Activated CD4-positive, alpha-beta memory T cell treated with anti-CD3 and anti-CD28 coated beads, Interleukin-2, amount 10 ng/mL, durations not matched to agents 7 days and 5 days (primary cell): ENCODE data around the gene OPA3. TPM values are rescaled to one million over a fixed set of nuclear protein-coding genes. Genes with fewer than 3 reads are reported as not detected.
A peak's percentile ranks its signal among the peaks of the same experiment; 100 is the strongest.

Source experiments
- CTCF ChIA-PET: fragments of 350-600 bp; sonication (Branson Sonifier 250); formaldehyde crosslinking; loops from one replicate; lab custom pipeline; 2021; ENCODE audit warnings: antibody characterized with exemption, inconsistent platforms; lab: Charles Lee
- POLR2A ChIA-PET: fragments of 350-600 bp; sonication (Branson Sonifier 250); formaldehyde crosslinking; loops from one replicate; lab custom pipeline; 2021; ENCODE audit warnings: antibody characterized with exemption; lab: Charles Lee
- DNase-seq: peaks from one replicate; pipeline ENCODE4 v3.0.0-alpha.2; 2020
- H3K27ac Mint-ChIP-seq: one replicate; pipeline ENCODE4 v1.8.0; 2021; ENCODE audit warnings: mild to moderate bottlenecking, mixed read lengths
- H3K27me3 Mint-ChIP-seq: one replicate; pipeline ENCODE4 v1.8.0; 2021; ENCODE audit warnings: mixed read lengths
- H3K36me3 Mint-ChIP-seq: one replicate; pipeline ENCODE4 v1.8.0; 2021; ENCODE audit warnings: low read depth, mixed read lengths
- H3K4me1 Mint-ChIP-seq: one replicate; pipeline ENCODE4 v1.8.0; 2021; ENCODE audit warnings: mixed read lengths
- H3K4me3 Mint-ChIP-seq: one replicate; pipeline ENCODE4 v1.8.0; 2021; ENCODE audit warnings: mild to moderate bottlenecking, mixed read lengths
- H3K9me3 Mint-ChIP-seq: one replicate; pipeline ENCODE4 v1.8.0; 2021; ENCODE audit warnings: mixed read lengths
- total RNA-seq, 2 experiments: library from RNA; stranded (reverse); gene quantifications; one replicate each; pipeline ENCODE4 v1.2.3, GENCODE V29; 2021

The OPA3 gene
- total RNA-seq, 2 experiments from 2014 or later, result 12.0 to 12.9 TPM

DNA sequence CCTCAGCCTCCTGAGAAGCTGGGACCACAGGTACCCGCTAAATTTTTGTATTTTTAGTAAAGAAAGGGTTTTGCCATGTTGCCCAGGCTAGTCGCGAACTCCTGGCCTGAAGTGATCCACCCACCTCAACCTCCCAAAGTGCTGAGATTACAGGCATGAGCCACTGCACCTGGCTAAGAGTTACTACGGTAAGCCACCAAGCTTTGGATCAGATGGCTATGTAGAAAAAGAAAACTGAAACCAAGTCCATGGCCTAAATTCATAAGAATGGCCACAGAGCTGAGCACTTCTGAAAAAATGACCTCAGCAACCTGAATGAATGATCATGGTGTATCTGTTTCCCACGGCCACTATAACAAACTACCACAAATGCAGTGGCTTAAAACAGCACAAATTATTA is 9.4 kb downstream of the OPA3 start:
- ChIA-PET CTCF (interaction anchor here (1.4 to 2.0 kb wide), 2 partner anchors 17 to 31 kb away, joined by 3 to 6 read pairs; no protein-coding TSS in a partner anchor), POLR2A (no interaction called here)

DNA sequence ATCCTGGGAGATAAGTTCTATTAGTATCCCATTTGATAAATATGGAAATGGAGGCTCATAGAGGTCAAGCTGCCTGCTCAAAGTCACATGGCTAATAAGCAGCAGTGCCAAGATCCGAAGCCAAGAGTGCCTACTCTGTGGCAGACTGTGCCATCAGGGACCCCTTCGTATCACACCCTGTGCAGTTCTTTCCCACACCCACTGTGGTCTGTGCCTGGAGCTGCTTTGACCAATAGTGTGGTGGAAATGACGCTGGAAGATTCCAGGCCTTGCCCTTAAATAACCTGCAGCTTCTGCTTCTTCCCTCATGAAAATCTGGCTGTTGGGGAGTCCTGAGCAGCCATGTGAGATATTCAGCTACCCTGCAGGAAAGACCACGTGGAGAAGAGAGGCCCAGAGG is 10.1 kb downstream of the OPA3 start:
- no peaks in the 10 kb centered on the region for H3K9me3 Mint-ChIP-seq
- ChIA-PET POLR2A (no interaction called here), CTCF (interaction anchor here (0.6 to 2.0 kb wide), 3 partner anchors 16 to 44 kb away, joined by 3 to 6 read pairs (median 4); no protein-coding TSS in a partner anchor)
- H3K27me3 Mint-ChIP-seq, result no peaks in the 10 kb centered on the region
- H3K36me3 Mint-ChIP-seq, result no peaks in the 10 kb centered on the region
- no peak for DNase-seq
- no peak overlapping the region for H3K27ac Mint-ChIP-seq
- no peak overlapping the region for H3K4me3 Mint-ChIP-seq
- peaks cover 24% of the 10 kb centered on the region for H3K4me1 Mint-ChIP-seq

More for the DNA sequence above, 9.4 kb downstream of the OPA3 start:
- DNase-seq, result no peak
- H3K4me3 Mint-ChIP-seq, result no peak overlapping the region
- H3K27me3 Mint-ChIP-seq, result no peaks in the 10 kb centered on the region
- no peaks in the 10 kb centered on the region for H3K36me3 Mint-ChIP-seq
- H3K4me1 Mint-ChIP-seq, result peaks cover 19% of the 10 kb centered on the region
- no peak overlapping the region for H3K27ac Mint-ChIP-seq
- H3K9me3 Mint-ChIP-seq, result no peaks in the 10 kb centered on the region

DNA sequence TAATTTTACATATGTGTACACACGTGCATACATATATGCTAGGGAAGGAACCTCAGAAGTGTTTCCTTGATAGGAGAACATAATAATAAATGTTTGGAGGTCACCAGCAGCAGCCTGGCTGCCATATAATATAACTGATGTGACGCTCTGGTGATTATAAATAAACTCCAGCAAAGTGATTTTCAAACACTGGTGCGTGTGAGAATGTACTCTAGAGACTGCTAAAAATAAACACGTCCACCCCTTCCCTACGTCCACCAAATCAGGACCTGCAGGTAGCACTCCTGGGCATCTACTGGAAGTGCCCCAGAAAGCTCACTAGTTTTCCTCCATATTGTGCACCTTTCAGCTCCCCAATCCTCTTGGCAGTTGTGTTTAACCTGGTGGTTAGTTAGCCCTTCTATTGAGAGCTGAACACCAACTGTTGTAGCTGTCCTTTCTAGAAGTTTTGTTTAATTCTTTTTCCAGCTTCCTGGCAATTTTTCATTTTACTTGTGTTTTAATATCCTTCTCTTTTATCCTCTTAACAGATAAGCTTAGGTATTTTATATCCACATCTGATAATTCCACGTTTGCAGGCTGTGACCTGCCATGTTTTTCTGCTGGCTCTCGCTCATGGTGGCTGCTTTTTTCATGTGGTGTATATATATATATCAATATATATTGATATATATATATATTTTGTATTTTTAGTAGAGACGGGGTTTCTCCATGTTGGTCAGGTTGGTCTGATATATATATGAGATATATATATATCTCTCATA is 13.0 kb downstream of the OPA3 start:
- POLR2A ChIA-PET, result interaction anchor here (1.6 kb wide), 1 partner anchor 45 kb away, joined by 3 read pairs; no protein-coding TSS in a partner anchor
- H3K27ac Mint-ChIP-seq, result no peak overlapping the region
- CTCF ChIA-PET, result interaction anchor here (0.6 to 3.0 kb wide), 7 partner anchors 9 to 86 kb away, joined by 3 to 9 read pairs (median 4); partner anchors contain the start of gene OPA3
- no peak for DNase-seq
- H3K27me3 Mint-ChIP-seq, result no peaks in the 10 kb centered on the region
- H3K36me3 Mint-ChIP-seq, result no peaks in the 10 kb centered on the region
- H3K9me3 Mint-ChIP-seq, result no peaks in the 10 kb centered on the region
- no peak overlapping the region for H3K4me3 Mint-ChIP-seq
- H3K4me1 Mint-ChIP-seq, result peaks cover 8% of the 10 kb centered on the region

DNA sequence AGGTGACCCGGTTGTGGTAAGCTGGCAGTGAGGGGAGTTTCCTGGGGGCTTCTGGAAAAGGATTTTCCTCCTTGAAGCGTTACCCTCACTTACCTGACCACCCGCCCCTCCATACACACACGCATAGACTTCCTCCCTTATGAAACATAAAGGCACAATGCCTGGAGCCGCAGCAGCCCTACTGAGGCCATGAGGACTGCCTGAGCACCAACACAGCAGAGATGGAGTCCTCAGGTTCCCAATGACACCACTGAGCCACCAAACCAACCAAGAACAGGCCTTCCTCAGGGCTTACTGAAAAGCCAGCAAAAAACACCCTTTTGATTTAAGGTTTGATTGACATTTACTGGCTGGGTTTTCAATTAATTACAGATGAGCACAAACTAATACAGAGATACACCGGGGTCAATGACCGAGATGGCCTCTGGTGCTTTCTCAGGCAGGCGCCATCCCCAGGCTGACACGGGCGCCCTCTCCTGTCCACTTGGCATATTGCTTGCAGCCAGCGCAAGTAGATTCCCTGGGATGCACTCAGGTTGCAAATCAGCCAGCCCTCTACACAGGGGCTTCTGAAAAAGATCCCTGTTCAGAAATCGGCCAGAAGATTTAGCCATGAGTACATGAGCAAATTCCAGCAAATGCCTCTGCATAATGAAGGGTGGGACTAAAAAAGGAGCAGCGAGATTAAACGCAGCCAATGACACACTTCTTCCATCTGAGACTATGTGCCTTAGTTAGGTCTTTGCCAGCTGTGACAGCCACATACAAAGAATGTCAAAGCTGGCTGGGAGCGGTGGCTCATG is 14.8 kb downstream of the OPA3 start:
- H3K4me3 Mint-ChIP-seq, result no peak overlapping the region
- peaks cover 5% of the 10 kb centered on the region for H3K4me1 Mint-ChIP-seq
- CTCF ChIA-PET, result interaction anchor here (1.9 to 3.0 kb wide), 2 partner anchors 11 to 14 kb away, joined by 6 to 8 read pairs; partner anchors contain the start of gene OPA3
- no peaks in the 10 kb centered on the region for H3K27me3 Mint-ChIP-seq
- no peaks in the 10 kb centered on the region for H3K9me3 Mint-ChIP-seq
- DNase-seq, result peak; percentile 67
- POLR2A ChIA-PET, result no interaction called here
- H3K27ac Mint-ChIP-seq, result no peak overlapping the region
- no peaks in the 10 kb centered on the region for H3K36me3 Mint-ChIP-seq

DNA sequence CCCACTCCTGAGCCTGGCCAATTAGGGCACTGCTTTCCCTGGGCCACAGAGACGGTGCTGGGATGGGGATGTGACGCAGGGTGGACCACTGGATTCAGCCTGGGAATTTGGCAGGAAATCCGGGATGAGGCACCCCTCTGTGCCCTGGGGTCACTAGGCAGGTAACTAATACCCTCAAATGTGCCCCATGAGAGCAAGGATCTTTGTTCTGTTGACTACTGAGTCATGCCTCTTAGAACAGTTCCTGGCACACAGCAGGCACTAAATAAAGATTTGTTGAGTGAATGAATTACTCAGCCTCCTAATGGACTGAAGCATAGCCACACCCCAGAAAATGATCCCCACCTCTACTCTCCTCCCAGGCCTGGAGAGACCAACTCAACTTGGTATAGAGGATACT is 15.9 kb downstream of the OPA3 start:
- H3K9me3 Mint-ChIP-seq, result no peaks in the 10 kb centered on the region
- H3K4me3 Mint-ChIP-seq, result no peak overlapping the region
- ChIA-PET CTCF (interaction anchor here (1.9 kb wide), 1 partner anchor 10 kb away, joined by 6 read pairs; no protein-coding TSS in a partner anchor), POLR2A (no interaction called here)
- no peaks in the 10 kb centered on the region for H3K27me3 Mint-ChIP-seq
- H3K36me3 Mint-ChIP-seq, result no peaks in the 10 kb centered on the region
- no peak for DNase-seq
- H3K4me1 Mint-ChIP-seq, result peaks cover 7% of the 10 kb centered on the region
- no peak overlapping the region for H3K27ac Mint-ChIP-seq

DNA sequence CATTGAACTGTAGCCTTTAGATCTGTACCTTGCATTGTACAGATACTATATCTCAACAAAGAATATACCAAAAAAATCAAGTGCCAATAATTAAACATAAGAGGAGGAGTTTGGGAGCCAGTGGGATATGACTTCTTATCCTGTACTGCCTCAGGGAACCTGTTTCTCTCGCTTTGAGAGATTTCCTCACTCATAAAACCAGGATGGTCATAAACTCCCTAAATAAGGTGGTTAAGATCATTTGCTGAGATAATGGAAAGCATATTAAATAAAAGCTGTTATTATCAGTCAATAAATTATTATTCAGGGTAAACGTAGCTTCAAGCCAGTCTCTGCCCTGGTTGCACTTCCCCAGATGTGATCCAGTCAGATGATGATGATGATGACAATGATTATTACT is 17.0 kb downstream of the OPA3 start:
- H3K27ac Mint-ChIP-seq, result no peak overlapping the region
- ChIA-PET POLR2A (no interaction called here), CTCF (interaction anchor here (1.9 kb wide), 1 partner anchor 9 kb away, joined by 5 read pairs; no protein-coding TSS in a partner anchor)
- no peaks in the 10 kb centered on the region for H3K36me3 Mint-ChIP-seq
- no peaks in the 10 kb centered on the region for H3K27me3 Mint-ChIP-seq
- no peak for DNase-seq
- H3K9me3 Mint-ChIP-seq, result no peaks in the 10 kb centered on the region
- H3K4me1 Mint-ChIP-seq, result peaks cover 13% of the 10 kb centered on the region
- no peak overlapping the region for H3K4me3 Mint-ChIP-seq

DNA sequence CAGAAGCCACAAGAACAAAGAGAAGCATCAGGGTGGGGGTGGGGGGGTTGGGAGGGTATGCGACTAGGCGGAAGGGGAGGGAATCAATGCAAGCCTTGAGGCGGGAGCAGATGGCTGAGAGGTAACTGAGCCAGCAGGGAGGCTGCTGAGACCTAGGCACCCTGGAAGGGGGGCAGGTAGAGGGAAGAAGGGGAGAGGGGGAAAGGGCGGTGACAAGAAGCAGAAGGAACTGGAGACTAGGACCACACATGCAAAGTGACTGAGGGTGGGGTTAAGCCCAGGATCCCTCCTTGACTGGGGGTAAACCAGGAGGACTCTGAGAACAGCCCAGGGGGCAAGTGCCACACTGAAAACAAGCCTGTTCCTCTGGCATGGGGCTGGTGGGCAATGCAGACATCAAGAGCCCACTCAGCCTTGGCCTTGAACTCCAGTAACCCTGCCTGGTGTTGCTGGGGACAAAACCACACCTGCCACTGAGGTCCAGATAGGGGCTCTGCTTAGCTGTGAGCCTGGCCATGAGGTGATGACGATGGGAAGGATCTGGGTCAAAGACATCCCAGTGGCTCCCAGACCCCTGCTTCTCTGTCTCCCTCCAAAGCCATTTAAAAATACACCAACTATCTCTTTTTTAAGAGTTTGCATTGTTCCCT is 20.3 kb downstream of the OPA3 start:
- POLR2A ChIA-PET, result no interaction called here
- Mint-ChIP-seq H3K9me3 (no peaks in the 10 kb centered on the region), H3K36me3 (peaks cover 3% of the 10 kb centered on the region), H3K4me1 (peaks cover 11% of the 10 kb centered on the region), H3K27ac (no peak overlapping the region), H3K27me3 (no peaks in the 10 kb centered on the region), H3K4me3 (no peak overlapping the region)
- no peak for DNase-seq
- CTCF ChIA-PET, result interaction anchor here (0.8 kb wide), 1 partner anchor 78 kb away, joined by 3 read pairs; no protein-coding TSS in a partner anchor

DNA sequence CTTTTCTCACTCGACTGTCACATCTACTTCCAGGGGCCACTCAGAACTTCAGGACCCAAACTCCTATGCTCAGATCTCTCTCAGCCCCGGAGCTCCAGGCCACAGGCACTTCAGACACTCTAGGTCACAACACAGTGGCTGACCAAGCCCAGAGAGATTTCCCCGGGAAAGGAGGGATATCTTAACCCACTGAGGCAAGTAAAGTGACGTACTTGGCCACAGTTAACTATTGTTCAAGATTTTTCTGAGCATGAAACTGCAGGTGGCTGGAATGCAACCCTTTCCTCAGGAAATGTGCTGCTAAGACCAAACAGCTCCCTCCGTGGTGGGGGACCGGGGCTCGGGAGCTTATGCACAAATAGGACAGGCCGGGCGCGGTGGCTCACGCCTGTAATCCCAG is 23.9 kb downstream of the OPA3 start:
- POLR2A ChIA-PET, result no interaction called here
- H3K9me3 Mint-ChIP-seq, result no peaks in the 10 kb centered on the region
- H3K4me3 Mint-ChIP-seq, result no peak overlapping the region
- no peak overlapping the region for H3K27ac Mint-ChIP-seq
- peaks cover 14% of the 10 kb centered on the region for H3K4me1 Mint-ChIP-seq
- DNase-seq, result no peak
- H3K36me3 Mint-ChIP-seq, result peaks cover 3% of the 10 kb centered on the region
- H3K27me3 Mint-ChIP-seq, result no peaks in the 10 kb centered on the region
- CTCF ChIA-PET, result no interaction called here

DNA sequence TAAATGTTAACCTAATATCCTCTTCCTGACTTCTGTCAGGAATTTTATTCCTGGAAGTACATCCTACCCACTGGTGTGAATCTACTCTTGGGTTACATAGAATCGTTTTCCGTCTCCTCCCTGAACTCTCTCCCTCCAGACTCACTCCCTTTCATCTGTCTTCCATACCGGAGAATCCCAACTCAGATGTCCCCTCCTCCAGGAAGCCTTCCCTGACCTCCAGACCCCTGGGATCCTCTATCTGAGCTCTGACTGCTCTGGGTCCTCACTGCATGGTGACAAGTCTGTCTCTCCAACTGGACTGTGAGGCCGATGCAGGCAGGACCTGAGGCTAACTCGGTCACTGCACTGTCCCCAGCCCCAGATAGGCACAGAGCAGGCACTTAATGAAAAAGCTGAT is 24.6 kb downstream of the OPA3 start:
- ChIA-PET POLR2A (no interaction called here), CTCF (no interaction called here)
- Mint-ChIP-seq H3K27me3 (no peaks in the 10 kb centered on the region), H3K27ac (no peak overlapping the region), H3K36me3 (peaks cover 3% of the 10 kb centered on the region), H3K9me3 (no peaks in the 10 kb centered on the region), H3K4me1 (peaks cover 14% of the 10 kb centered on the region), H3K4me3 (no peak overlapping the region)
- DNase-seq, result no peak

DNA sequence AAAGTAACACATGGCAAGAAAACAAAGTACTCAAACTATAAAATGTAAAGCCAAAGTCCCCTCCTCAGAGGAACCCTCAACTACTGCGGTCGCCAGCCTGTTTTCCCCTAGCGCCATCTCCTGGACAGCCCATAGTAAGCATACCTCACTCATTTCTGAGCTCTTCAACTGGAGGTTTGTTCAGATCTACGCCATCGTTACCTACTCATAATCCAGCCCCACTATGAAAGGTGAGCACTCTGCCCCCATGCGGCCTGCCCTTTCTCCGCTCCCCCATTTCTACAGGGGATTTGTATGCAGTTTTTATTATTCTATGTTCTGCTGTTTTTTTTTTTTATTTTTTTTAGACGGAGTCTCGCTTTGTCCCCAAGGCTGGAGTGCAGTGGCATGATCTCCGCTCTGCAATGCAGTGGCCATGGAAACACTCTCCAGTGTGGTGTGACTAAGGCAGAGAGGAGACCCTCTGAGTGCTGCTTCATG is 26.2 kb downstream of the OPA3 start:
- H3K27ac Mint-ChIP-seq, result no peak overlapping the region
- H3K9me3 Mint-ChIP-seq, result no peaks in the 10 kb centered on the region
- H3K27me3 Mint-ChIP-seq, result no peaks in the 10 kb centered on the region
- peak; percentile 75 for DNase-seq
- peaks cover 3% of the 10 kb centered on the region for H3K36me3 Mint-ChIP-seq
- POLR2A ChIA-PET, result interaction anchor here (1.0 to 1.3 kb wide), 3 partner anchors 25 to 84 kb away, joined by 3 read pairs; no protein-coding TSS in a partner anchor
- H3K4me1 Mint-ChIP-seq, result peaks cover 13% of the 10 kb centered on the region
- no peak overlapping the region for H3K4me3 Mint-ChIP-seq
- CTCF ChIA-PET, result interaction anchor here (0.6 to 2.1 kb wide), 38 partner anchors 8 to 211 kb away, joined by 3 to 17 read pairs (median 5); partner anchors contain the start of genes ERCC2, FOSB, PPM1N and RTN2

DNA sequence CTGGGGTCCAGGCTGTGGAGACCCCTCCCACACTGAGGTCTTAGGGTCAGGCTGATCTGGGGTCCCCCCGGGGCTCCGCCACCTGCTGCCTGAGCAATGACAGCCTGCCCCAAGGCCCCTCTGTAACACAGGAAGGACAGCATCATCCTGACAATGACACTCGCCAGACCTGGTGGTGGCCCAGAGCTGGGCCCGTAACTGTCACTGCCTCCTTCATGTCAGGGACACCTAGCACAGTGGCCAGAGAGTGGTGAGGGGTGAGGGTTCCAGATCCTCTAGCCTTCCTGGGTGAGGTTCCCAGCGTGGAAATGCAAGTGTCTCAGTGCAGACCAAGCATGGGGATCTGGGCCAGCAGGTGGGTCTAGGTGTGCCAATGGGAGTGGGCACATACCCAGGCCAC is 27.8 kb downstream of the OPA3 start:
- Mint-ChIP-seq H3K9me3 (no peaks in the 10 kb centered on the region), H3K4me3 (no peak overlapping the region), H3K36me3 (peaks cover 3% of the 10 kb centered on the region), H3K27ac (no peak overlapping the region), H3K27me3 (no peaks in the 10 kb centered on the region), H3K4me1 (peaks cover 6% of the 10 kb centered on the region)
- ChIA-PET POLR2A (no interaction called here), CTCF (interaction anchor here (2.1 kb wide), 1 partner anchor 84 kb away, joined by 17 read pairs; no protein-coding TSS in a partner anchor)
- no peak for DNase-seq

DNA sequence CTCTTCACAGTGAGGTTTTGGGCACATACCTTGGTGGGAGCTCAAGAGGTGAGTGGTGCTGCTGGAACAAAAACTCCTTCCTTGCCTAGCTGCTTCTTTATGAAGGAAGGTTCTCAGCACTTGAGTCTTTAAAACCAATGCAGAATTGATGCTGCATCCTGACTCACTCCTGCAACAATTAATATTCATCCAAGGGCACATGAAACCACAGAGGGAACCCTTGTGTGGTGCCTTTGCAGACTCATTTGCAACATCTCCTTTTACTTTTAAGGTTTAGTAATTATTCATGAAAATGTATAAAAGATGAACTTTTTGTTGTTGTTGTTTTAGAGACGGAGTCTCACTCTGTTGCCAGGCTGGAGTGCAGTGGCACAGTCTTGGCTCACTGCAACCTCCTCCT is 30.1 kb downstream of the OPA3 start:
- no peak for DNase-seq
- Mint-ChIP-seq H3K4me1 (peaks cover 3% of the 10 kb centered on the region), H3K27ac (no peak overlapping the region), H3K27me3 (no peaks in the 10 kb centered on the region), H3K4me3 (no peak overlapping the region), H3K9me3 (no peaks in the 10 kb centered on the region), H3K36me3 (no peaks in the 10 kb centered on the region)
- ChIA-PET CTCF (interaction anchor here (0.5 to 0.6 kb wide), 2 partner anchors 68 to 92 kb away, joined by 3 read pairs; no protein-coding TSS in a partner anchor), POLR2A (no interaction called here)
